ENCODE results near the gene SUN2.

GRCh38 chr22:38694940-38695339 is 60.9 kb downstream of the SUN2 start:
- TF ChIP-seq POLR2A (IDR thresholded peaks at IDR 0.05; ENCODE audit: low read depth, low read length) (no peak), CTCF (conservative IDR thresholded peaks at IDR 0.05; ENCODE audit: low read depth, low read length) (no peak), MAFK (IDR thresholded peaks at IDR 0.05; ENCODE audit: low read depth, low read length) (no peak), FOS (IDR thresholded peaks at IDR 0.05; ENCODE audit: low read depth, low read length) (no peak), MXI1 (IDR thresholded peaks at IDR 0.05; ENCODE audit: borderline replicate concordance, low read depth, low read length) (no peak), NFE2L2 (IDR thresholded peaks at IDR 0.05; ENCODE audit: low read depth, low read length) (no peak), CEBPB (IDR thresholded peaks at IDR 0.05; ENCODE audit: low read depth, low read length) (no peak), SMC3 (IDR thresholded peaks at IDR 0.05; ENCODE audit: low read depth, low read length) (no peak), MAZ (IDR thresholded peaks at IDR 0.05; ENCODE audit: borderline replicate concordance, low read depth, low read length) (no peak)
